ENCODE results near the gene TGM3. TPM values are rescaled to one million over a fixed set of nuclear protein-coding genes. Genes with fewer than 3 reads are reported as not detected.

Gene TGM3
- total and polyA plus RNA-seq, 4 experiments from 2014 or later, result not detected

DNA sequence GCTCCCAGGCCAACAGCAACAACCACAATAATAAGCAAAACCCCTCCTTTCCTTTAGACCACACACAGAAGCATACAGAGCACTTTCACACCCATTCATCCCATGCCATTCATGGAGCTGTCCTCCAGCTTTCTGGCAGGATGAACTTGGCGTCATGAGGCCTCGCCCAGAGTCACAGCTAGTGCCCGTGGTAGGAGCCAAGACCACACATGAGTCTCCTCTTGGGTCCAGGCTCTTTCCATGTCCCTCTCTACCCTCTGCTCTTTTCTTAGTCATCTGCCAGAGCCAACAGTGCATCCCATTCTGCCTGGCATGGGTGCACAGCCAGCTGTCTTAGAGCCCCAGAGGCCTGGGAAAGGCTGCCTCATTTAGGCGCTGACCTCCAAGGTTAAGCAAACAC, 1.8 kb upstream of the TGM3 start:
- Histone ChIP-seq H3K36me3 (ENCODE audit: insufficient read depth, low read length) (no peaks in the 10 kb centered on the region), H3K27me3 (ENCODE audit: insufficient read depth, low read length) (no peaks in the 10 kb centered on the region), H3K4me1 (ENCODE audit: insufficient read depth, low read length) (no peaks in the 10 kb centered on the region), H3K4me3 (ENCODE audit: low read length in 2 of 2) (no peak overlapping the region), H3K27ac (ENCODE audit: low read depth, low read length) (no peak overlapping the region), H3K9me3 (ENCODE audit: control insufficient read depth in 1 of 2, low read length in 2 of 2) (no peaks in the 10 kb centered on the region)
- intact Hi-C loops (cut with micrococcal nuclease), result no loop called here
- Mint-ChIP-seq H3K9me3 (peaks cover 0 to 3% (median 0%) of the 10 kb centered on the region in 8 donors), H3K36me3 (no peaks in the 10 kb centered on the region), H3K4me1 (no peaks in the 10 kb centered on the region), H3K27me3 (peaks cover 8 to 11% of the 10 kb centered on the region in 2 donors), H3K4me3 (no peak overlapping the region), H3K27ac (no peak overlapping the region)
- CTCF ChIA-PET (ENCODE audit: partially characterized antibody), result no interaction called here
- POLR2A ChIA-PET (ENCODE audit: partially characterized antibody), result no interaction called here
- no peak for DNase-seq

DNA sequence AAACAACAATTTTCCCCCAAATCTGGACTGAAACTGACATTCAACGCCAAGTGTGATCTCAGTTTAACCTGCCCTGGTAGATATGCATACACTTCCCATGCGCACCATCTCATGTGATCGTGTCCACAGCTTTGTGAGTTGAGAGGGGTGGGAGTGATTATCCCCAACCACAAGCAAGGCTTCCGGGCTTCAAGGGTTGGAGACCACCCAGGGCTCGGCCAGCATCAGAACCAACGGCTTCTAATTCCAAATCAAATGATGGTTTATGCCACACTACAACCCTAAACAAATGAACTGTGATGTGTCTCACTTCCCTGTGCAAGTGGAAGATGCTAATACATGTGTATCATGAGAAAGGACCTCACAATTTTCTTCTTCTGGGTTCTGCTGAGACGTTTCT, 515 bp upstream of the TGM3 start:
- H3K9me3 ChIP-seq (ENCODE audit: control insufficient read depth in 1 of 2, low read length in 2 of 2), result no peaks in the 10 kb centered on the region
- H3K4me1 Mint-ChIP-seq, result no peaks in the 10 kb centered on the region
- no peaks in the 10 kb centered on the region for H3K4me1 ChIP-seq (ENCODE audit: insufficient read depth, low read length)
- no peaks in the 10 kb centered on the region for H3K27me3 ChIP-seq (ENCODE audit: insufficient read depth, low read length)
- ChIA-PET CTCF (ENCODE audit: partially characterized antibody) (no interaction called here), POLR2A (ENCODE audit: partially characterized antibody) (no interaction called here)
- H3K9me3 Mint-ChIP-seq, result peaks cover 0 to 3% (median 0%) of the 10 kb centered on the region in 8 donors
- H3K27ac ChIP-seq (ENCODE audit: low read depth, low read length), result no peak overlapping the region
- H3K36me3 Mint-ChIP-seq, result no peaks in the 10 kb centered on the region
- no peak overlapping the region for H3K4me3 ChIP-seq (ENCODE audit: low read length in 2 of 2)
- H3K4me3 Mint-ChIP-seq, result no peak overlapping the region
- no peaks in the 10 kb centered on the region for H3K36me3 ChIP-seq (ENCODE audit: insufficient read depth, low read length)
- peaks cover 6 to 7% of the 10 kb centered on the region in 2 donors for H3K27me3 Mint-ChIP-seq
- no peak for DNase-seq
- no peak overlapping the region for H3K27ac Mint-ChIP-seq
- intact Hi-C loops (cut with micrococcal nuclease), result no loop called here

DNA sequence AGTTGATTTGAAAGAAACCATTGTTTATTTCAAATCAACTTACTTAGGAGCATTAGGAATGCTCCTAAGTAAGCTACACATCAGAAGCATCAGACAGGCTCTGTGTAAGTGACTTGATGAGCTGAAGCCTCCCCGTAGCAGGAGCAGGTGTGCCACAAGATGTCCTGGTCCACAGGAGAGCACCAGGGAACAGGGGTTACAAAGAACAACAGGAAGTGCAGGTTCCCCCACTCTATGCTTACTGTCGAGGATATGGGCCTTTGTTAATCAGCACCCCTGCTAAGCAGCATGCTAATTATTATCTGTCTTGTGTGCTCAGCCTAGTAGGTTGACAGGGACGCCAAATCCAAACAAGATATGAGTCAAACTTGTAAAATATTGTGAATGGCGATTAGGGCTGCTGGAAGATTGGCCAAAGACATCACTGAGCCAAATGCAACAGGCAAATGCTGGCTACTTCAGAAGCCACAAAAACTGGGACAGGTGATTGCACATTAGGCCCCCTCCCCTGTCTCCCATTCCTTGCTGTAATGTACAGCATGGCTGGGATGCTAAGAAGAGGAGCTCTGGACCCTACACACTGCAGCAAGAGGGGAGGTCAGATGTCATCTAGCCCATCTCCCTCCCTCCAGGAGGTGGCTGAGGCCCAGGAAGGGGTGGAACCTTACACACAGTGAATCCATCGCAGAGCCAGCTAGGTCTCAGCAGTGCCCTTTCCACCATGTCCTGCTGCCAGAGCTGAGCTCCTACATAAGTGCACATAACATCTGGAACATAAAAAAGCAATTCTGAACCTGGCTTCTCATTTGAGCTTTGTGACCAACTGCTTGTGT, 939 bp downstream of the TGM3 start:
- no peak for DNase-seq
- ChIA-PET CTCF (ENCODE audit: partially characterized antibody) (interaction anchor here (1.6 kb wide), 1 partner anchor 89 kb away, joined by 4 read pairs; no protein-coding TSS in a partner anchor), POLR2A (ENCODE audit: partially characterized antibody) (no interaction called here)
- Histone ChIP-seq H3K27me3 (ENCODE audit: insufficient read depth, low read length) (no peaks in the 10 kb centered on the region), H3K4me3 (ENCODE audit: low read length in 2 of 2) (no peak overlapping the region), H3K4me1 (ENCODE audit: insufficient read depth, low read length) (no peaks in the 10 kb centered on the region), H3K27ac (ENCODE audit: low read depth, low read length) (no peak overlapping the region), H3K9me3 (ENCODE audit: control insufficient read depth in 1 of 2, low read length in 2 of 2) (no peaks in the 10 kb centered on the region), H3K36me3 (ENCODE audit: insufficient read depth, low read length) (no peaks in the 10 kb centered on the region)
- Mint-ChIP-seq H3K4me1 (no peaks in the 10 kb centered on the region), H3K27me3 (peaks cover 3 to 7% of the 10 kb centered on the region in 2 donors), H3K9me3 (no peaks in the 10 kb centered on the region), H3K27ac (no peak overlapping the region), H3K4me3 (no peak overlapping the region), H3K36me3 (no peaks in the 10 kb centered on the region)
- intact Hi-C loops (cut with micrococcal nuclease), result no loop called here

DNA sequence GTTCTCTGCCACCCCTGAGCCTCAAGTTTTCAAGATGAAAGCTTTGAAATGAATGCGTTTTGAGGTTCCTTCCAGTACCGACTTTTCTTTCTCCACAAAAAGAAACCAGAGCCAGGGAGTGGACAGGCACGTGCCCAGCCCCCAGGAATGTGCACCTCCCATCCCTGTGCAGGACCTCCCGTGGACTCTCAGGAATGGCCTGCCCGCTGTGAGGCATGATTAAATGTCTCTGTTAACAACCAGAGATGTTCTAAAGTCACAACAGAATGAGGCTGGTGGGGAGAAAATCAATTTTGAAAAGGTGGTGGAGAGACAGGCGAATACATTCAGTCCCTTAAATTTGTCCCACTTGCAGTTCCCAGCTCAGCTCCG, 1.5 kb downstream of the TGM3 start:
- H3K36me3 ChIP-seq (ENCODE audit: insufficient read depth, low read length), result no peaks in the 10 kb centered on the region
- no peaks in the 10 kb centered on the region for H3K9me3 ChIP-seq (ENCODE audit: control insufficient read depth in 1 of 2, low read length in 2 of 2)
- CTCF ChIA-PET (ENCODE audit: partially characterized antibody), result interaction anchor here (1.6 kb wide), 1 partner anchor 90 kb away, joined by 4 read pairs; no protein-coding TSS in a partner anchor
- intact Hi-C loops (cut with micrococcal nuclease), result no loop called here
- no peaks in the 10 kb centered on the region for H3K27me3 ChIP-seq (ENCODE audit: insufficient read depth, low read length)
- DNase-seq, result no peak
- H3K4me1 ChIP-seq (ENCODE audit: insufficient read depth, low read length), result no peaks in the 10 kb centered on the region
- no peaks in the 10 kb centered on the region for H3K4me1 Mint-ChIP-seq
- H3K27me3 Mint-ChIP-seq, result peaks cover 3 to 7% of the 10 kb centered on the region in 2 donors
- H3K4me3 ChIP-seq (ENCODE audit: low read length in 2 of 2), result no peak overlapping the region
- H3K36me3 Mint-ChIP-seq, result no peaks in the 10 kb centered on the region
- H3K4me3 Mint-ChIP-seq, result no peak overlapping the region
- POLR2A ChIA-PET (ENCODE audit: partially characterized antibody), result no interaction called here
- no peak overlapping the region for H3K27ac ChIP-seq (ENCODE audit: low read depth, low read length)
- H3K9me3 Mint-ChIP-seq, result no peaks in the 10 kb centered on the region
- no peak overlapping the region for H3K27ac Mint-ChIP-seq

DNA sequence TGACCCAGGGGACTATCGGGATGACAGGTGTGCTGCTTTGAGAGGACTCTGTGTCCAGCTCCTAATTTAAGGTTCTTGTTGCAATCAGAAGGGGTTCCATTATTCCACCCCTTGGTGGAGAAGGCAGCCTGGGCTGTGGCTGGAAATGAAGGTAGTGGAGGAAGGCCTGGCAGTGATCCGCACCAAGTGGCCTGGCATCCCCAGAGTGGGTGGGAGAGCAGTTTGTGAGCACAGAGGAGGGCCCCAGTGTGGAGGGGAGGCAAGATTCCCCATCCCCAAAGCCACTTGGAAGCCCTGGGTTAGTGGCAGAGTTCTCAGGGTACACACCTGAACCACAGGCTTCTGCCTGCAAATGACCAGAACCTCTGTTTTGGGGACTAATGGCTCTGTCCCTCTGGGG, 2.3 kb downstream of the TGM3 start:
- ChIA-PET CTCF (ENCODE audit: partially characterized antibody) (no interaction called here), POLR2A (ENCODE audit: partially characterized antibody) (no interaction called here)
- Mint-ChIP-seq H3K27me3 (peaks cover 3 to 4% of the 10 kb centered on the region in 2 donors), H3K9me3 (no peaks in the 10 kb centered on the region), H3K36me3 (no peaks in the 10 kb centered on the region), H3K4me1 (no peaks in the 10 kb centered on the region), H3K4me3 (no peak overlapping the region), H3K27ac (no peak overlapping the region)
- intact Hi-C loops (cut with micrococcal nuclease), result no loop called here
- no peaks in the 10 kb centered on the region for H3K9me3 ChIP-seq (ENCODE audit: control insufficient read depth in 1 of 2, low read length in 2 of 2)
- H3K27ac ChIP-seq (ENCODE audit: low read depth, low read length), result no peak overlapping the region
- no peak for DNase-seq
- H3K4me3 ChIP-seq (ENCODE audit: low read length in 2 of 2), result no peak overlapping the region
- no peaks in the 10 kb centered on the region for H3K4me1 ChIP-seq (ENCODE audit: insufficient read depth, low read length)
- H3K27me3 ChIP-seq (ENCODE audit: insufficient read depth, low read length), result no peaks in the 10 kb centered on the region
- no peaks in the 10 kb centered on the region for H3K36me3 ChIP-seq (ENCODE audit: insufficient read depth, low read length)

DNA sequence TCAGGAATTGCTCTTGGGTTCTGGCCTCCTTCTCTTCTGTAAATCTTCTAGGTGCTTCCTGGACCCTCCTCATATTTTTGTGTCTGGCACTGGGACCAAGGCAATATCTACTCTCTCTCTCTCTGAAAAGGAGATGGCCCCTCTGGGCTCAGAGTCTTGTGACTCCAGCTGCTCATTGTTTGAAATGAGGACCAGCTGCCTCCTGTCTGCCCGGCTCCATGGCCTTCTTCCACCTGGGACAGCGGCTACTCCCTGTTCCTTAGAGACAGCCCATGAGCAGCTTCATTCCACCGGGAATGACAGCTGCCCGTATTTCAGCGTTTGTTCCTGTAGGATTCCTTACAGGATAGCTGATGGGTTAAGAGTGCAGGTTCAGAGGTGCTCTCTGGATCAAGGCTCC, 2.9 kb downstream of the TGM3 start:
- no peak overlapping the region for H3K4me3 Mint-ChIP-seq
- Histone ChIP-seq H3K4me1 (ENCODE audit: insufficient read depth, low read length) (no peaks in the 10 kb centered on the region), H3K36me3 (ENCODE audit: insufficient read depth, low read length) (no peaks in the 10 kb centered on the region), H3K4me3 (ENCODE audit: low read length in 2 of 2) (no peak overlapping the region), H3K9me3 (ENCODE audit: control insufficient read depth in 1 of 2, low read length in 2 of 2) (no peaks in the 10 kb centered on the region), H3K27me3 (ENCODE audit: insufficient read depth, low read length) (no peaks in the 10 kb centered on the region), H3K27ac (ENCODE audit: low read depth, low read length) (no peak overlapping the region)
- H3K36me3 Mint-ChIP-seq, result no peaks in the 10 kb centered on the region
- no peaks in the 10 kb centered on the region for H3K4me1 Mint-ChIP-seq
- H3K27me3 Mint-ChIP-seq, result peaks cover 3 to 4% of the 10 kb centered on the region in 2 donors
- DNase-seq, result no peak
- POLR2A ChIA-PET (ENCODE audit: partially characterized antibody), result no interaction called here
- intact Hi-C loops (cut with micrococcal nuclease), result no loop called here
- no peak overlapping the region for H3K27ac Mint-ChIP-seq
- CTCF ChIA-PET (ENCODE audit: partially characterized antibody), result no interaction called here
- H3K9me3 Mint-ChIP-seq, result no peaks in the 10 kb centered on the region

DNA sequence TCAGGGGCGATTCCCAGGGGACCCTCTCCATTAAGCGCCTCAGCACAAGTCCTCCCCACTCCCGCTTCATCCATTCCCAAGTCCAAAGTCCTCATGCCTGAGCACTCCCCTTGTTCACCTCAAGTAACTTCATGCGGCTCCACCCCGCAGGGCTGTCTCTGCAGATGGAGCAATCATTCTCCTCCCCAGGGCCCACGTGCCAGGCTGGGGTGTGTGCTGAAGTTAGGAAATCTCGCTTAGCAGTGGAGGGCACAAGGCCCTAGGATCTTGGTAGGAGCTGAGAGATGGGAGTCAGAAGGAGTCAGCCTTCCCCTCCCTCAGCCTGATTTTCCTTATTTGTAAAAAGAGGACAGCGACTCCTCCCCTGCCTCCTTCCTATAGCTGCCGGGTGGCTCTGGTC, 3.5 kb downstream of the TGM3 start:
- Histone ChIP-seq H3K9me3 (ENCODE audit: control insufficient read depth in 1 of 2, low read length in 2 of 2) (no peaks in the 10 kb centered on the region), H3K36me3 (ENCODE audit: insufficient read depth, low read length) (no peaks in the 10 kb centered on the region), H3K27ac (ENCODE audit: low read depth, low read length) (no peak overlapping the region), H3K27me3 (ENCODE audit: insufficient read depth, low read length) (no peaks in the 10 kb centered on the region), H3K4me1 (ENCODE audit: insufficient read depth, low read length) (no peaks in the 10 kb centered on the region), H3K4me3 (ENCODE audit: low read length in 2 of 2) (no peak overlapping the region)
- H3K27me3 Mint-ChIP-seq, result peaks cover 4 to 5% of the 10 kb centered on the region in 2 donors
- H3K4me1 Mint-ChIP-seq, result no peaks in the 10 kb centered on the region
- H3K4me3 Mint-ChIP-seq, result no peak overlapping the region
- no peaks in the 10 kb centered on the region for H3K36me3 Mint-ChIP-seq
- ChIA-PET CTCF (ENCODE audit: partially characterized antibody) (no interaction called here), POLR2A (ENCODE audit: partially characterized antibody) (no interaction called here)
- no peak overlapping the region for H3K27ac Mint-ChIP-seq
- intact Hi-C loops (cut with micrococcal nuclease), result no loop called here
- no peak for DNase-seq
- H3K9me3 Mint-ChIP-seq, result no peaks in the 10 kb centered on the region
